VCaP (cell line): ENCODE data around the gene PHTF2.

Source experiments
- H3K27ac ChIP-seq: fragments of 450-650 bp; 2 replicates; pipeline ENCODE4 v1.5.1; 2017
- TF ChIP-seq, protein P1 (sequence below): fragments of 450-650 bp; conservative IDR thresholded peaks from 2 replicates; pipeline ENCODE4 v1.5.1; 2017; ENCODE audit warnings: mild to moderate bottlenecking, moderate library complexity

Gene PHTF2

GRCh38 chr7:77822269-77822668 lies 23.7 kb downstream of the PHTF2 start:
- no peak overlapping the region for H3K27ac ChIP-seq
- TF ChIP-seq, protein P1, sequence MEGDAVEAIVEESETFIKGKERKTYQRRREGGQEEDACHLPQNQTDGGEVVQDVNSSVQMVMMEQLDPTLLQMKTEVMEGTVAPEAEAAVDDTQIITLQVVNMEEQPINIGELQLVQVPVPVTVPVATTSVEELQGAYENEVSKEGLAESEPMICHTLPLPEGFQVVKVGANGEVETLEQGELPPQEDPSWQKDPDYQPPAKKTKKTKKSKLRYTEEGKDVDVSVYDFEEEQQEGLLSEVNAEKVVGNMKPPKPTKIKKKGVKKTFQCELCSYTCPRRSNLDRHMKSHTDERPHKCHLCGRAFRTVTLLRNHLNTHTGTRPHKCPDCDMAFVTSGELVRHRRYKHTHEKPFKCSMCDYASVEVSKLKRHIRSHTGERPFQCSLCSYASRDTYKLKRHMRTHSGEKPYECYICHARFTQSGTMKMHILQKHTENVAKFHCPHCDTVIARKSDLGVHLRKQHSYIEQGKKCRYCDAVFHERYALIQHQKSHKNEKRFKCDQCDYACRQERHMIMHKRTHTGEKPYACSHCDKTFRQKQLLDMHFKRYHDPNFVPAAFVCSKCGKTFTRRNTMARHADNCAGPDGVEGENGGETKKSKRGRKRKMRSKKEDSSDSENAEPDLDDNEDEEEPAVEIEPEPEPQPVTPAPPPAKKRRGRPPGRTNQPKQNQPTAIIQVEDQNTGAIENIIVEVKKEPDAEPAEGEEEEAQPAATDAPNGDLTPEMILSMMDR = no peak

DNA sequence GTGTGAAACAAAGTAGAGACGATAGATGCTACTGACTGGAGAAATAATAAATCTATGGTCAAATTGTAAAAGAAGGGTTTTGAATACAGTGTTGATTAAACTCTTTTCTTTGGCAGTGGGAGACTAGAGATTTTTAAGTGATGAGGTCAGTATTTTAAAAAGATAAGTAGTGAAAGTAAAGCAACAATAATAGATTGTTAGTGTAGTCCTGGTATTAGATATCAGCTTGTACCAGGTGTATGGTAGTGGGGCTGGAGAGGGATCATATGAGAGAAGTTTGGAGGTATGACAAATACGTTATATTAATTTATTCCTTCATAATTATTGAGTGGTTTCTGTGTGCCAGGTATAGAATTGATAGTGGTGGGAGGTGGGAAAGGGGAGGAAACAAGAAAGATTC lies 25.2 kb downstream of the PHTF2 start:
- H3K27ac ChIP-seq = no peak overlapping the region

DNA sequence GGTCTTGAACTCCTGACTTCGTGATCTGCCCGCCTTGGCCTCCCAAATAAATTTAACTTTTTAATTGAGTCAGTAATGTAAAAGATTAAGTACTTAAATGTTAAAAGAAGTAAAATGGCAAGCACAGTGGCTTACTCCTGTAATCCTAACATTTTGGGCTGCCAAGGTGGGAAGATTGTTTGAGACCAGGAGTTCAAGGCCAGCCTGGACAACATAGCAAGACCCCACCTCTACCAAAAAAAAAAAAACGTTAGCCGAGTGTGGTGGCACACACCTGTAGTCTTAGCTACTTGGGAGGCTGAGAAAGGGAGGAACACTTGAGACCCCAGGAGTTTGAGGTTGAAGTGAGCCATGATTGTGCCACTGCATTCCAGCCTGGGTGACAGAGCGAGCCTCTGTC lies 26.1 kb downstream of the PHTF2 start:
- no peak overlapping the region for H3K27ac ChIP-seq
- TF ChIP-seq, protein P1 = no peak

More for the DNA sequence above, 25.2 kb downstream of the PHTF2 start:
- TF ChIP-seq, protein P1 = no peak

GRCh38 chr7:77825131-77825530 lies 26.6 kb downstream of the PHTF2 start:
- no peak overlapping the region for H3K27ac ChIP-seq
- TF ChIP-seq, protein P1 = no peak

DNA sequence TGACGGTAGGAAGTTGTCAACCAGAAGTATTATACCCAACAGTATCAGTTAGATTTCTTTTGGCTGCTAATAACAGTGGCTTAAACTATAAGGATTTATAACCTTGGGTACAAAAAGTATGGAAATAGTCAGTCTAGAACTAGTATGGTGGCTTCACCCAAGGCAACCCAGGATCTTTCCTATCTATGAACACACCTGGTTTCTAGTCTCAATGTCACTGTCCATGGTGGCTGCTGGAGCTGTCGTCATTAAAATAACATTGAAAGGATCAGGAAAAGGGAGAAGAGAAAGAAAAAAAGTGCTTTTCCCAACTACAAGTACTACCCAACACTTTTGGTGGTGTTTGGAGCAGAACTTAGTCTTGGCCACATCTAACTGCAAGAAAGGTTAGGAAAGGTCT lies 27.7 kb downstream of the PHTF2 start:
- no peak overlapping the region for H3K27ac ChIP-seq
- TF ChIP-seq, protein P1 = no peak

DNA sequence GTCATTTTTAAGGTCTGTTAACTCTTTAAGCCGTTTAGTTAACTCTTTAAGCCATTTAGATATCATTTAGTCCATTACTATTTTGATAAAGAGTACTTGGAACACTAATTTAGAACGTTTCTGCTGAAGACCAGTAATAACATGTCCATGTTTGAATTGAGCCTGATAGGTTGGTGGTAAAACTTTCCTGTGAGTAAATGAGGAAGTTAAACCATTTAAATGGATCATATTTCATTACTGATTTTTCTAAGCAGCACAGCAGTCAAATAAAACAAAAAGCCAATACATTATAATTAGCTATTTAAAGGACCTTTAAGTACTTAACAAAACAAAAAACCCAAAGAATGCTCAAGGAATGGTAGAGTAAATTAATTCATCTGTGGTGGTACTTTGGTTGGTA lies 29.4 kb downstream of the PHTF2 start:
- TF ChIP-seq, protein P1 = no peak
- H3K27ac ChIP-seq = no peak overlapping the region; the same call in 1 of the 2 replicates

DNA sequence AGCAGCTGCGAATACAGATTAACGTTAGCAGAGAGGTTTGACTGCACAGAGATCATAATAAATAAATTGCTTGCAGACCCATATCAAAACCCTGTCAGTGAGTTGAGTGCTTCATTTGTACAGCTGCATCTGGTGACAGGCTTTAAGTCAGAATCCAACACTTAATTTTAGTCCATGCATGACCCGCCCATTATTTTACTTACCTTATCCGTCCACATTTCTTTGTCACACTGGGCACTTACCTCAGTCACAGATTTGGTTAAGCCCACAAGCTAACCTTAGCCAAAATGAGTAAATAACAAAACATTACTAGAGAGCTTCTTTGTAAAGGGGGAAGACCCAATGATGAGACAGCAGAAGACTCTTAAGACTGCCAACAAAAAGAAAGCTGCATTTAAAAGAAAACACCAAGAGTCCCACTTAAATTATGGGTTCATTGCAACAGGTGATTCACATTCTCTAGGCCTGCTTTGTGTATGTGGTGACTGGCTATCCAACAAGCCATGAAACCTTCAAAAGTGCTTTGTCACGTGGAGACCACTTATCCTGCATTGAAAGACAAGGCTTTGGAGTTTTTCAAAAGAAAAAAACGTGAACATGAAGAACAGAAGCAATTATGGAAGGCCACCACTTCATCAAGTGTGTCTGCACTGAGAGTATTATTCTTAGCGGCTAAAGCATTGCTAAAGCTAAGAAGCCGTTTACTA lies 32.2 kb downstream of the PHTF2 start:
- TF ChIP-seq, protein P1 = no peak
- H3K27ac ChIP-seq = no peak overlapping the region
